ENCODE measurements around the gene STX18.
"Not testable (repeated sequence)": the region's sequence is repeated elsewhere in the genome, so short reads cannot be mapped to it uniquely, and the experiment has no call there.

The STX18 gene

GRCh38 chr4:4555916-4556315 is 14.1 kb upstream of the STX18 start:
- peak; percentile 84 to 85 for DNase-seq (ENCODE audit: low read depth in 2 of 2)

GRCh38 chr4:4554234-4554633 is 12.4 kb upstream of the STX18 start:
- no peak for DNase-seq (ENCODE audit: low read depth in 2 of 2)

- DNase-seq (ENCODE audit: low read depth in 2 of 2) = not testable (repeated sequence)
Measured at GRCh38 chr4:4552042-4552441, 10.2 kb upstream of the STX18 start.

- not testable (repeated sequence) for DNase-seq (ENCODE audit: low read depth in 2 of 2)
Measured at GRCh38 chr4:4550161-4550560, 8.3 kb upstream of the STX18 start.

- no peak for DNase-seq (ENCODE audit: low read depth in 2 of 2)
Measured at GRCh38 chr4:4549534-4549933, 7.7 kb upstream of the STX18 start.

GRCh38 chr4:4542774-4543485 is 1.1 kb upstream of the STX18 start:
- no peak for DNase-seq (ENCODE audit: low read depth in 2 of 2)

- DNase-seq (ENCODE audit: low read depth in 2 of 2) = no peak
Measured at GRCh38 chr4:4541040-4541631, 712 bp downstream of the STX18 start.

GRCh38 chr4:4539481-4539880 is 2.4 kb downstream of the STX18 start:
- no peak for DNase-seq (ENCODE audit: low read depth in 2 of 2)

- no peak for DNase-seq (ENCODE audit: low read depth in 2 of 2)
Measured at GRCh38 chr4:4535590-4535989, 6.3 kb downstream of the STX18 start.

- no peak for DNase-seq (ENCODE audit: low read depth in 2 of 2)
Measured at GRCh38 chr4:4534515-4535145, 7.2 kb downstream of the STX18 start.

GRCh38 chr4:4533461-4534169 is 8.2 kb downstream of the STX18 start:
- DNase-seq (ENCODE audit: low read depth in 2 of 2) = no peak

GRCh38 chr4:4532371-4533154 is 9.3 kb downstream of the STX18 start:
- no peak for DNase-seq (ENCODE audit: low read depth in 2 of 2)

- no peak for DNase-seq (ENCODE audit: low read depth in 2 of 2)
Measured at GRCh38 chr4:4529392-4529791, 12.5 kb downstream of the STX18 start.

- DNase-seq (ENCODE audit: low read depth in 2 of 2) = no peak
Measured at GRCh38 chr4:4526401-4526800, 15.4 kb downstream of the STX18 start.

- DNase-seq (ENCODE audit: low read depth in 2 of 2) = no peak
Measured at GRCh38 chr4:4524364-4524763, 17.5 kb downstream of the STX18 start.

- no peak for DNase-seq (ENCODE audit: low read depth in 2 of 2)
Measured at GRCh38 chr4:4521731-4522130, 20.1 kb downstream of the STX18 start.

- DNase-seq (ENCODE audit: low read depth in 2 of 2) = no peak
Measured at GRCh38 chr4:4521136-4521535, 20.7 kb downstream of the STX18 start.

GRCh38 chr4:4519297-4519894 is 22.5 kb downstream of the STX18 start:
- DNase-seq (ENCODE audit: low read depth in 2 of 2) = no peak

- no peak for DNase-seq (ENCODE audit: low read depth in 2 of 2)
Measured at GRCh38 chr4:4518747-4519146, 23.1 kb downstream of the STX18 start.

GRCh38 chr4:4514786-4515185 is 27.1 kb downstream of the STX18 start:
- no peak for DNase-seq (ENCODE audit: low read depth in 2 of 2)

GRCh38 chr4:4512282-4512681 is 29.6 kb downstream of the STX18 start:
- DNase-seq (ENCODE audit: low read depth in 2 of 2) = no peak

Data from fibroblast of skin of left biceps (primary cell).